ENCODE data around the gene SNAP47.

The SNAP47 gene

GRCh38 chr1:227799756-227800155 is 64.5 kb downstream of the SNAP47 start:
- no peak overlapping the region for H3K27ac ChIP-seq
- TF ChIP-seq CTCF (conservative IDR thresholded peaks at IDR 0.05): no peak

GRCh38 chr1:227803933-227804332 is 68.7 kb downstream of the SNAP47 start:
- TF ChIP-seq CTCF (conservative IDR thresholded peaks at IDR 0.05): no peak
- H3K27ac ChIP-seq: no peak overlapping the region

- no peak for TF ChIP-seq CTCF (conservative IDR thresholded peaks at IDR 0.05)
- no peak overlapping the region for H3K27ac ChIP-seq
Measured at GRCh38 chr1:227805606-227806197, 70.5 kb downstream of the SNAP47 start.

- no peak overlapping the region for H3K27ac ChIP-seq
- TF ChIP-seq CTCF (conservative IDR thresholded peaks at IDR 0.05): no peak
Measured at GRCh38 chr1:227808566-227808965, 73.3 kb downstream of the SNAP47 start.

GRCh38 chr1:227809026-227809425 is 73.8 kb downstream of the SNAP47 start:
- H3K27ac ChIP-seq: no peak overlapping the region
- no peak for TF ChIP-seq CTCF (conservative IDR thresholded peaks at IDR 0.05)

- no peak for TF ChIP-seq CTCF (conservative IDR thresholded peaks at IDR 0.05)
- H3K27ac ChIP-seq: no peak overlapping the region
Measured at GRCh38 chr1:227813962-227814361, 78.7 kb downstream of the SNAP47 start.

- H3K27ac ChIP-seq: no peak within 1 kb of the TSS
- no peak for TF ChIP-seq CTCF (conservative IDR thresholded peaks at IDR 0.05)
Measured at GRCh38 chr1:227815468-227816409, 80.5 kb downstream of the SNAP47 start, which contains the start of gene PRSS38. TSS of gene PRSS38 (plus strand) at chr1:227815675. CDS start at chr1:227815717, 42 bp downstream.
